ENCODE measurements around the gene HVCN1. TPM values are rescaled to one million over a fixed set of nuclear protein-coding genes. Genes with fewer than 3 reads are reported as not detected.

Gene HVCN1
- total RNA-seq, 1 donor, result 5.6 TPM

DNA sequence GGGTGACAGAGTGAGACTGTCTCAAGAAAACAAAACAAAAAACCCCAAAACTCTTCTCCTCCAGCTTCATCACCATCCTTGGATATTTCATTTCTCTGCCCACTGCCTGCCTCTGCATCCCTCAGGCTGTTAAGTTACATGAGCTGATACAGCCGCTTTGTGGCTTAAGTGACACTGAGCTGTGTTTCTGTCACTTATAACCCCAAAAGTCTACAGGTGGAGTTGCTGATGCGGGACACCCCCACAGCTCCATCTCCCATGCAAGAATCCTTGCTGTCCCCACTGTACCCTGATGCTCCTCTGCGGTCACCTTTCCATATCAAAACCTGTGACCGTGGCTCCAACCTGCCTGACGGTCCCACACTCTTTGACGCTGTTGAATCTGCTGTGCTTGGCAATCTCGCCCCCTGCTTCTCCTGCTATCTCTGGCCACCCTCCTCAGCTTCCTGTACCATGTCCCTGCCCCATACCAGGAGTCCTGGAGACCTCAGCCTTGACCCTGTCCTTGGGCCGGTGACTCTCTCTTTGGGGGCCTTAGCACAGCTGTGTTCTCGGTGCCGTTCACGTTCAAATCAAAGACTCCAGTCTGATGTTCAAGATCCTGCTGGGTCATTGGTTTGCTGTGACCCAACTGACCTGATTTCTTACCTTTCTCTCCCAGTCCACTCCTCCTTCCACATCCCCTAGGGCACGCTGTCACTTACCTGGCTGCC, 20.3 kb downstream of the HVCN1 start:
- TF ChIP-seq, protein P1, sequence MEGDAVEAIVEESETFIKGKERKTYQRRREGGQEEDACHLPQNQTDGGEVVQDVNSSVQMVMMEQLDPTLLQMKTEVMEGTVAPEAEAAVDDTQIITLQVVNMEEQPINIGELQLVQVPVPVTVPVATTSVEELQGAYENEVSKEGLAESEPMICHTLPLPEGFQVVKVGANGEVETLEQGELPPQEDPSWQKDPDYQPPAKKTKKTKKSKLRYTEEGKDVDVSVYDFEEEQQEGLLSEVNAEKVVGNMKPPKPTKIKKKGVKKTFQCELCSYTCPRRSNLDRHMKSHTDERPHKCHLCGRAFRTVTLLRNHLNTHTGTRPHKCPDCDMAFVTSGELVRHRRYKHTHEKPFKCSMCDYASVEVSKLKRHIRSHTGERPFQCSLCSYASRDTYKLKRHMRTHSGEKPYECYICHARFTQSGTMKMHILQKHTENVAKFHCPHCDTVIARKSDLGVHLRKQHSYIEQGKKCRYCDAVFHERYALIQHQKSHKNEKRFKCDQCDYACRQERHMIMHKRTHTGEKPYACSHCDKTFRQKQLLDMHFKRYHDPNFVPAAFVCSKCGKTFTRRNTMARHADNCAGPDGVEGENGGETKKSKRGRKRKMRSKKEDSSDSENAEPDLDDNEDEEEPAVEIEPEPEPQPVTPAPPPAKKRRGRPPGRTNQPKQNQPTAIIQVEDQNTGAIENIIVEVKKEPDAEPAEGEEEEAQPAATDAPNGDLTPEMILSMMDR (IDR thresholded peaks at IDR 0.05; ENCODE audit: insufficient read depth, low read depth, low read length), result no peak
- DNase-seq (ENCODE audit: low read depth), result no peak

DNA sequence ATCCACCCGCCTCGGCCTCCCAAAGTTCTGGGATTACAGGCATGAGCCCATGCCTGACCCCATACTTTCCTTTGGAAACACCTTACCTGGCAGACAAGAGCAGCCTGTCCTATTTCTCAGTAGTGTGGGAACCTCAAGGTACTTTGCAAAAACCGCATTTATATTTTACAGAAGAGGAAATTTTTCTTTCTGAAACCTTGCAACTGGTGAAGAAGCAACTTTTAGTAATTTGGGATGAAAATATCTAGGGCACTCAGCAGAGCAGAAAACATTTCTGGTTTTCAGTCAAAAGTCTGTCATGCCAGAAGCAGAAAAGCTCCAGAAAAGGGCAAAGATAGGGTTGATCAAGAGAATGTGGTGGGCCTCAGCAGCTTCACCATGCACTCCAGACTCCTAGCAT, 21.2 kb downstream of the HVCN1 start:
- H3K4me3 ChIP-seq (ENCODE audit: low read depth, low read length), result no peak overlapping the region
- TF ChIP-seq, protein P1 (IDR thresholded peaks at IDR 0.05; ENCODE audit: insufficient read depth, low read depth, low read length), result no peak
- no peak for DNase-seq (ENCODE audit: low read depth)

More for the DNA sequence above, 20.3 kb downstream of the HVCN1 start:
- H3K4me3 ChIP-seq (ENCODE audit: low read depth, low read length), result no peak overlapping the region

DNA sequence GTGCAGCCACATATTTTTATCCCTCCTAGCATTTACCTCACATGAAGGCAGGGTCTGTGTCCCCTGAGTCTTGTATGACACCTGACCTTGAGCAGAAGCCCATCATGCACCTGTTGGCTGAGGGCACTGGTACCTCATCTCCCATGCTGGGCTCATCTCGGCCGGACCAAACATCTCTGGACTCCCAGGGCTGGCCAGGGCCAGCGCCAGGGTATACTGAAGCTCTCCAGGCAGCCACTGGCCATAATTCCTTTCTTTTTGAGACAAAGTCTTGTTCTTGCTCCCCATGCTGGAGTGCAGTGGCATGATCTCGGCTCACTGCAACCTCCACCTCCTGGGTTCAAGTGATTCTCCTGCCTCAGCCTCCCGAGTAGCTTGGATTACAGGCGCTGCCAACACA, 22.0 kb downstream of the HVCN1 start:
- TF ChIP-seq, protein P1 (IDR thresholded peaks at IDR 0.05; ENCODE audit: insufficient read depth, low read depth, low read length), result no peak
- DNase-seq (ENCODE audit: low read depth), result no peak
- H3K4me3 ChIP-seq (ENCODE audit: low read depth, low read length), result no peak overlapping the region

DNA sequence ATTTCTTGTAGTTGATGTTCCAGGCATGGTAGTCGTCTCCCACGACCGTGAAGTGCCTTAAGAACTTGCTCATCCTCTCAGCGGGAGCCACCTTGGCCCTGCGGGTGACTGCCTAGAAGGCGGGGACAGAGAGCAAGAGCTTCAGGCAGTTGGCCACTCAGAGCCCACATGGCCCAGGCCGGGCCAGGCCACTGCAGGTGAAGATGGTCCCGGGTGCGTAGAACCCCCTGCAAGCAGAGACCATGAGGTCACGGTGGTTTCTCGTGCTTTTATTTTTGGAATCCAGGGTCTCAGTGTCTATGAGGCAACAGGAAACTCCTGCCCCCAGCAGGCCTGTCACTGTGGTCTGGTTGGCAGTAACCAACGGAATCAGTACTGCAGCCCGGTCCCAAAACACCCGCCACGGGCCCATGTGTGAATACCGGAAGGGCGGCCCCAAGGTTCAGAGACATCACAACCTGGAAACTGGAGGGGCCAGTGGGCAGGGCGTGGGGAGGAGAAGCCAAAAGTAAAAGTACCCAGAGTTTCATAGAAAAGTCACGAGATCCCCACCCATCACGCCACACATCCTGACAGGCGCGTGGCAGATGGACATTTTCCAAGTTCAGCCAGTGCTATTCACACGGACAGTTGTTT, 27.5 kb downstream of the HVCN1 start:
- H3K4me3 ChIP-seq (ENCODE audit: low read depth, low read length), result no peak overlapping the region
- DNase-seq (ENCODE audit: low read depth), result no peak
- TF ChIP-seq, protein P1 (IDR thresholded peaks at IDR 0.05; ENCODE audit: insufficient read depth, low read depth, low read length), result no peak

DNA sequence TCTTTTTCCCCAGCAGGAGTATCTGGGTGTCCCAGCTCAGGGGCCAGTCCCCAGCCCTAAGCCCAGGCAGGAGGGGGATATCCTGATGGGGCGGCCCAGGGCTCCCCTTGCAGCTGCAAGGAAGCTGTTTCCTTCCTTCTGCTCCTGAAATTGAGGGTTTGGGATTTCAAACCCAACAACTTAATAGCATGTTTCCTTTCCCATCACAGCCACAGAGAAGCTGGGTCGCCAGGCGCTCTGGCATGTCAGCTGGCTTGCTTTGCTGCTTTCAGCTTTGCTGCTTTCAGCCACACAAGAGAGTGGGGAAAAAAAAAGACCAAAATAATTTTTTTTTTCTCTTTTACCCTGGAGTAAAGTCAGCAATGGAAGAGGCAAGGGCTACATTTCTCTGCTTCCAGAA, 30.0 kb downstream of the HVCN1 start:
- no peak overlapping the region for H3K4me3 ChIP-seq (ENCODE audit: low read depth, low read length)
- TF ChIP-seq, protein P1 (IDR thresholded peaks at IDR 0.05; ENCODE audit: insufficient read depth, low read depth, low read length), result no peak
- DNase-seq (ENCODE audit: low read depth), result no peak

DNA sequence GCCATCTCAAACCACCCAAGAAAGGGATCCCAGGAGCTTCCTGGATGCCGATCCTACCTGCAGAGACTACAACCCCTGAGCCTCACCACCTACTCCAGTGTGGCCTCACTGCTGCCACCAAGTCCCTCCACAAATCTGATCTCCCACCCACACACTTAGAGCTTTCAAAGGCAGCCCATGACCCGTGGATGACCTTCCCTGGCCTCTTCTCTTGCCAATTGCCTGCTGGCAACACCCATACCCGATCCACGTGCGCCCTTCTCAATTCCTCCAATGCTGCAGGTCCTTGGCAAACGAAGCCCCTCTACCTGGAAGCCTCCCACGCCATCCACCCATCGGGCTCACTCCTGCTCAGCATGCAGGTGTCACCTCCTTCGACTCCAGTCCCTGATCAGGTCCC, 30.7 kb downstream of the HVCN1 start:
- TF ChIP-seq, protein P1 (IDR thresholded peaks at IDR 0.05; ENCODE audit: insufficient read depth, low read depth, low read length), result no peak
- H3K4me3 ChIP-seq (ENCODE audit: low read depth, low read length), result no peak overlapping the region
- no peak for DNase-seq (ENCODE audit: low read depth)
